ENCODE measurements around the gene FAM222A. TPM values are rescaled to one million over a fixed set of nuclear protein-coding genes. Genes with fewer than 3 reads are reported as not detected.

FAM222A gene
- total RNA-seq, 4 donors from 2014 or later = 0.54 to 3.7 (median 0.92) TPM

DNA sequence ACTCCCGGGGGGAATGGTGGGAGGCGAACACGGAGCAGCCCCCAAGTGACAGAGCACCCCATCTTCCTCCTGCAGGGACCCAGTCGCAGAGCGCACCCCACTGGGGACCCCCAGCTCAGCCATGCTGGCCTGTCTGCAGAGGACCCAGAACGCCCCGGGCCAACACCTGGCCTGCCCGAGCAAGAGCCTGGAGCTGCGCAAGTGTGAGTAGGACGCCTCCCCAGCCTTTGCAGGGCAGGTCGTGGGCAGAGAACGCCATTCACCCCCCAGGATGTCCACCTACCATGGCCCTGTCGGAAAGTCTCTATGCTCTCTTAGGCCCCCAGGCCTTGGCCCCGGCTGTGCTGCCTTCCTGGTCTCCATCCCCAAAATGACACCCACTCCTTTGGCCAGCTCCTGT, 30.4 kb downstream of the FAM222A start:
- H3K4me1 ChIP-seq = peaks cover 0 to 6% (median 0%) of the 10 kb centered on the region in 3 donors
- no peak for ATAC-seq
- H3K9me3 ChIP-seq = no peaks in the 10 kb centered on the region
- H3K27me3 ChIP-seq = peaks cover 8% of the 10 kb centered on the region
- H3K4me3 ChIP-seq = no peak overlapping the region
- no peak overlapping the region for H3K27ac ChIP-seq
- WGBS, 2 donors (ENCODE audit: low coverage in 1 of 2) = 96% methylated on average over 8 of the region's 14 CpGs; no CpG with 5 or more reads in 1 of the 2 donors
- no peaks in the 10 kb centered on the region for H3K36me3 ChIP-seq
- no peak for TF ChIP-seq POLR2A (IDR thresholded peaks at IDR 0.05)
- TF ChIP-seq CTCF (IDR thresholded peaks at IDR 0.05) = no peak
- TF ChIP-seq EP300 (IDR thresholded peaks at IDR 0.05) = no peak
- TF ChIP-seq POLR2AphosphoS5 (IDR thresholded peaks at IDR 0.05) = no peak

DNA sequence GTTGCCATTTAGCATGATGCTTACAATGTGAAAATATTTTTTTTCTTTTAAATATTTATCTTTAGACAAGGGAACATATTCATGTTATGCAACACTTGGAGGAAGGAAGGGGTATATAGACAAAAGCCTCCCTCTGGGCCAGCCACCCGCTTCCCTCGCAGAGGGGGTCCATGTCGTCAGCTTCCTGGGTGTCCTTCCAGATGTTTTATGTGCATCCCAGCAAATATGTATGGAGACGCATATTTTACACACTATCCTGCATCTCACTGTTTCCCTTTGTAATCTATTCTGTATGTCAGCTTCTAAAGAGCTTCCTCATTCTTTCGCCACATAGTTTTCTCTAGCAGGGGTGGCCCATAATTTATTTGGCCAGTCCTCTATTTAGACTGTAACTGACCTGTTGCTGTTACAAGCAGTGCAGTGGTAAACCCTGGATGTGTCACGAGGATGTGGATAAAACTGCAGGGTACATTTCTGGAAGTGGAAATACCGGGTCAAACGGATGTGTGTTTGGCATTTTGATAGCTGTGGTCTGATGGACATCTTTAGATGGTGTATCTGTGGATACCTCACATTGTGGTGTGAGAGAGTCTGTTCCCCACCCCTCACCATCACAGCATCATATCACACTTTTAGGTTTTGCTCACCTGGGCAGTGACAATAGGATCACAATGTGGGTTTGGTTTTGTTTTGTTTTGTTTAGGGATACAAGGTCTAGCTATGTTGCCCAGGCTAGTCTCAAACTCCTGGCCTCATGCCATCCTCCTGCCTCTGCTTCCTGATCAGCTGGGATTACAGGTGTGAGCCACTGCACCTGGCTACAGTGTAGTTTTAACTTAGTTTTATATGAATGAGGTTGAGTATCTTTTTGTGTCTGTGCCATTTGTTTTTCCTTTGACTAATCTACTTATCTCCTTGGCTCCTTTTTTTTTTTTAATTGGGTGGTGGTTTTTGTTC, 31.6 kb downstream of the FAM222A start:
- Histone ChIP-seq H3K27me3 (peaks cover 6% of the 10 kb centered on the region), H3K9me3 (no peaks in the 10 kb centered on the region), H3K36me3 (no peaks in the 10 kb centered on the region), H3K4me1 (peaks cover 0 to 6% (median 0%) of the 10 kb centered on the region in 3 donors), H3K4me3 (no peak overlapping the region), H3K27ac (no peak overlapping the region)
- 48 to 53% methylated on average over 4 to 6 of the region's 8 CpGs for WGBS, 2 donors (ENCODE audit: low coverage in 1 of 2)
- ATAC-seq = no peak
- TF ChIP-seq CTCF (IDR thresholded peaks at IDR 0.05) (no peak), EP300 (IDR thresholded peaks at IDR 0.05) (no peak), POLR2AphosphoS5 (IDR thresholded peaks at IDR 0.05) (no peak), POLR2A (IDR thresholded peaks at IDR 0.05) (no peak)

GRCh38 chr12:109752117-109753053, 38.8 kb downstream of the FAM222A start:
- ATAC-seq = no peak
- Histone ChIP-seq H3K36me3 (no peaks in the 10 kb centered on the region), H3K9me3 (peaks cover 0 to 28% (median 0%) of the 10 kb centered on the region in 3 donors), H3K4me3 (no peak overlapping the region), H3K27me3 (no peaks in the 10 kb centered on the region), H3K27ac (no peak overlapping the region), H3K4me1 (no peaks in the 10 kb centered on the region)
- 86 to 89% methylated on average over 1 to 3 of the region's 6 CpGs for WGBS, 2 donors (ENCODE audit: low coverage in 1 of 2)
- TF ChIP-seq POLR2AphosphoS5 (IDR thresholded peaks at IDR 0.05) (no peak), POLR2A (IDR thresholded peaks at IDR 0.05) (no peak), CTCF (IDR thresholded peaks at IDR 0.05) (no peak), EP300 (IDR thresholded peaks at IDR 0.05) (no peak)

- H3K4me3 ChIP-seq = no peak overlapping the region
- no peak overlapping the region for H3K27ac ChIP-seq
- TF ChIP-seq POLR2A (IDR thresholded peaks at IDR 0.05) = no peak
- TF ChIP-seq EP300 (IDR thresholded peaks at IDR 0.05) = no peak
- TF ChIP-seq POLR2AphosphoS5 (IDR thresholded peaks at IDR 0.05) = no peak
- no peak for TF ChIP-seq CTCF (IDR thresholded peaks at IDR 0.05)
- H3K4me1 ChIP-seq = no peaks in the 10 kb centered on the region
- H3K9me3 ChIP-seq = peaks cover 0 to 28% (median 0%) of the 10 kb centered on the region in 3 donors
- 83% methylated on average over 4 of the region's 5 CpGs; no CpG with 5 or more reads in 1 of the 2 donors for whole genome bisulfite sequencing, 2 donors (ENCODE audit: low coverage in 1 of 2)
- H3K36me3 ChIP-seq = no peaks in the 10 kb centered on the region
- H3K27me3 ChIP-seq = peaks cover 1% of the 10 kb centered on the region
- no peak for ATAC-seq
Measured at GRCh38 chr12:109753054-109753401, 39.4 kb downstream of the FAM222A start.

Measured in gastroesophageal sphincter (tissue), 4 donors.